ENCODE measurements around the gene P4HA2.

Gene P4HA2

DNA sequence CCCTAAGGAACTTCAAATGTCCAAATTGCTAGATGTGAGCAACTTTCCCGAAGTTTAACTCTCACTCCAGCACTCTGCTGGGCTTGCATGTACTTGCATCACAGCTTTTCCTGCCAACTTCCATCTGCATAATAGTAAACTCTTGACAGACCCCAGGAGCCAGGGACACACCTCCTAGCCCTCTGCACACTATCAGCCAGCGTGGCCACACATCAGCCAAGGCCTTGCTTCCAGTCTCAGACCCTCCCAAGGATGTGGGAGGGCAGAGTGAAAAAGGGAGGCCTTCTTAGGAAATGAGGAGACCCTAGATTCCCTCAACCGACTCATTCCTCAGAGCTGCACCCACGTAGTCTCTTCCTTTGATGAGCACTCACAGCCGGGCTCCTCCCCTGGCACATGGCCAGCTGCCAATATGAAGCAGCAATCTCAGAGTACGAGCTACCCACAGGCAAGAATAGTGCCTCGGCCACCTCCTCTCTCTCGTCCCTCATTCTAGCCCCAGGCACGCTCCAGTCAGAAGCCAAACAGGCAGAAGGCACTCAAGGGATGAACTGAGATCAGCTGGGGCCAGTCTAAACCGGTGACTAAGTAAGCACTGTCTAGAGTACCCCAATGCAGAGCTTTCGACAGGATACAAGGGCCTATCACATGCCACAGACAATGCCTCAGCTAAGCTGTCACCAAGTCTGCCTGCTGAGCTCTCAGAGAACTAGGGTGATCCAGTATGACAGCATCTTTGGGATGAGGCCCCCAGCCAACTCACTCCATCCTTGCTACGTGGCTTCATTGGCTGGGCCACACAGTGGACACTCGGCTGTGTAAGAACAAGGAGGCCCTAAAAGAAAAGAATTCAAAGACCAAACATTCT, 2.3 kb downstream of the P4HA2 start:
- DNase-seq (ENCODE audit: low read depth in 1 of 2, low spot score in 1 of 2), result peak in 1 of 2 donors; percentile 9

GRCh38 chr5:132224716-132225115, 2.9 kb downstream of the P4HA2 start:
- DNase-seq (ENCODE audit: low read depth in 1 of 2, low spot score in 1 of 2), result no peak

- no peak for DNase-seq (ENCODE audit: low read depth in 1 of 2, low spot score in 1 of 2)
Measured at GRCh38 chr5:132223861-132224260, 3.8 kb downstream of the P4HA2 start.

- no peak for DNase-seq (ENCODE audit: low read depth in 1 of 2, low spot score in 1 of 2)
Measured at GRCh38 chr5:132222649-132223038, 5.0 kb downstream of the P4HA2 start.

DNA sequence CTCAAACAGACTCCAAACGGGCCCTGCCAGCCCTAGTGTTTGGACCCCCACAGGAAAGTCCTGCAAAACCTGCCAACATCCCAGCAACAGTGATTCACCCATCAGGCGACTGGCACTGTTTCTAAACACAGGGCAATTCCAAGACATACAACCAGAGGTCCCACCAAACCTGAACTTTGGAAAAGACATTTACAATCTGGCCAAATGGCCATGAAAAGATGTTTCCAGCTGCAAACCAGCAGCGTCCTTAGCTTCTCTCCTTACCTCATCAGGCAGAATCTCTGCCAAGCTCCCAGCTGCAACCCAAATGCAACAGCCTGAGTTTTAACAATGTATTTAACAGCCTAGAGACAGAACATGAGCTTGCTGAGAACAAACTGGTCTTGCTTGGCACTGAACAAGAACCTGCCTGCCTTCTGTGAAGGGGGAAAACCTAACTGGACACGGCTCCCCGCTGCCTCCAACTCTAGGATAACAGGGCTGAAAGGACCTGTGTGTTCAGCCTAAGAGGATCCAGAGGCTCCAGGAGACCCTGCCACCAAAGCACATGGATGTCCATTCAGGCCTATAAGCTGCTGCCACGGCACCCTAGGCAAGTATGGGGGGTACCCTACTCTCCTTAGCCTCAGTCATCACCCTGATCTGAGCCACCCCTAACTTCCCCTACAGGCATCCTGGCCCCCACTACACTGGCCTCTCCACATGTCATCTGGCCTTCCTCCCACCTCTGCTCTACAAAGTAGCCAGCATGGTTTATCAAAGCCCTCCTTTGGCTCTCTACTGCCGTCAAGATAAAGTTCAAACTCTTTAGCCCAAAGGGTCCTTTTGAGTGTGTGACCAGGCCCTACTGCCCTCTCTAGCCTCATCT, 5.6 kb downstream of the P4HA2 start:
- no peak for DNase-seq (ENCODE audit: low read depth in 1 of 2, low spot score in 1 of 2)

GRCh38 chr5:132220491-132220890, 7.2 kb downstream of the P4HA2 start:
- no peak for DNase-seq (ENCODE audit: low read depth in 1 of 2, low spot score in 1 of 2)

GRCh38 chr5:132219981-132220380, 7.7 kb downstream of the P4HA2 start:
- DNase-seq (ENCODE audit: low read depth in 1 of 2, low spot score in 1 of 2), result no peak

DNA sequence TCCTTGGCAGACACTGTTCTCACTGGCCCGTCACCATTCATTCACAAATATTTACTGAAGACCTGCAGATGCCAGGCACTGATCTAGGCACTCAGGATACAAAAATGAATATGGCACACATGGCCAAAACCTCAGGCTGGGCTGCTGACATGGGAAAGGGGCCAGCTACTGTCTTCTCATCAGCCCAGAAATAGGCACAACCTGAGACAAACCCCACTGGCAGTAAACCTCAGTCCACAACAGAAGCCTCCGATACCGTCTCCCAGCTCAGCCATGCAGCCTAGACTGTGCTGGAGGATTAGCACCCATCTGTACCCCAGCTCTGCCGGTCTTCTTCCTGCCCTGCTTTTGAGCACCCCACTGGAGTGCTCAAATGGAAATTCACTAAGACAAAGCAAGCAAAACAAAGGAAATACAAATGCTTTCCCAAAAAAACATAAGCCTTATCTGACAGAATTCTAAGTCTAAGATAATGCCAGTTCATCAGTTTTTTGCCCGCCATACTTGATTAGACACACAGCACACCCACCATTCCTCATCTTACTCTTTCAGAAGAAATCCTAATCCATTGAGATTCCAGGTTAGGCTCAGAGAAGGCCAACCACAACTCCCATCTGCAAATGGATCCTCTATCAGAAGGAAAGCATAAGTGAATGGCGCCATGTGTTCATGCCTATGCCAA, 8.2 kb downstream of the P4HA2 start:
- DNase-seq (ENCODE audit: low read depth in 1 of 2, low spot score in 1 of 2), result no peak

DNA sequence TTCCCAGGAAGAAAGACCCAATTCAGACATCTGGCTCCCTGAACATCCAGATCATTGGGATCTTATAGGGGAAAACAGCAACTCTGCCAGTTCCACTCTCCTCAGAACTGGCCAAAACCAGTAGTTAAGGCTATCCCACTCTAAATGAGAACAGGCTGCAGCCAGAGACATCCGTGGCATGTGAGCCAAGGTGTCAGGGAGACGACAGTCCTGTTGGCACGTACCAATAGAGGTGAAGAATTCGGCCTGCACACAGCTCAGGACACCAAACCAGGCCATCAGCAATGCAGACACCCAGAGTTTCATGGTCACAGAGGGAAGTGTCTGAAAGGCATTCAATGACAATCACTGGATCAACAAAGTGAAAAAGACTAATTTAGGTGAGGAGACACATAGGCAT, 9.3 kb downstream of the P4HA2 start:
- DNase-seq (ENCODE audit: low read depth in 1 of 2, low spot score in 1 of 2), result no peak

- no peak for DNase-seq (ENCODE audit: low read depth in 1 of 2, low spot score in 1 of 2)
Measured at GRCh38 chr5:132215329-132215728, 12.3 kb downstream of the P4HA2 start.

DNA sequence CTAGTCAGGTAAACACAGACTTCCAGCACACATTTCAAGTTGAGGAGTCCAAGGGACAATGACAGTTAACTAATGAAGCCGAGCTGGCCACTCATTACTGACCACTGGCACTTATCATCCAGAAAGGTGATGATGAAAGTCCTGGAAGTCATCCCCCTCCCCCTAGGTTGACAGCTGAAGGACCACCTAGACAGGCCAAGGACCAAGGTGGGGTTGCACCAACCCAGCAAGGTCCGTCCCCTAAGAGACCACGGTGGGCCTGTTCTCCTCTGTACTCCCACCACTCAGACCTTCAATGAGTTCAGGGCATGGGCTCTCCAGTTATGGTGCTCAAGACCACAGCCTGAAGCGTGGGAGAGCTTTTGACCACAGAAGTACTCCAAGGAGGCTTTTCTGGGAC, 13.2 kb downstream of the P4HA2 start:
- DNase-seq (ENCODE audit: low read depth in 1 of 2, low spot score in 1 of 2), result no peak

DNA sequence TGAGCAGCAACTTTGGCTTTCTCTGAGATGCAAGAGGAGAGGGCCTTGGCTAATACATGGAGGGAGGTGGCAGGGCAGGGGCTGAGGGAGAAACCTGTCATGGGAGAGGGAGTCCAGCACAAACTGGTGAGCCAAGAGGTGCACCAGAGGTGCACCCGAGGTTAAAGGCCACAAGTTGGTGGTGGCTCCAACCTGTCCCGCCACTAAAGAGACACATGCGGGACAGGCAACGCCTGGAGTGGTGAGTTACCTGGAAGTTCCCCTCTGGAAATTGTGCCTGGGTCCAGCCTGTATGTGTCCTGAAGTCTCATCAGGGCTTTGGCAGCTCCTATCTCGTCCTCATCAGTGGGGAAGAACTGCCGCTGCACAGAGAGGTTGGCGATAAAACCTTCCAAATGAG, 14.0 kb downstream of the P4HA2 start:
- no peak for DNase-seq (ENCODE audit: low read depth in 1 of 2, low spot score in 1 of 2)

- DNase-seq (ENCODE audit: low read depth in 1 of 2, low spot score in 1 of 2), result no peak
Measured at GRCh38 chr5:132211787-132212186, 15.9 kb downstream of the P4HA2 start.

DNA sequence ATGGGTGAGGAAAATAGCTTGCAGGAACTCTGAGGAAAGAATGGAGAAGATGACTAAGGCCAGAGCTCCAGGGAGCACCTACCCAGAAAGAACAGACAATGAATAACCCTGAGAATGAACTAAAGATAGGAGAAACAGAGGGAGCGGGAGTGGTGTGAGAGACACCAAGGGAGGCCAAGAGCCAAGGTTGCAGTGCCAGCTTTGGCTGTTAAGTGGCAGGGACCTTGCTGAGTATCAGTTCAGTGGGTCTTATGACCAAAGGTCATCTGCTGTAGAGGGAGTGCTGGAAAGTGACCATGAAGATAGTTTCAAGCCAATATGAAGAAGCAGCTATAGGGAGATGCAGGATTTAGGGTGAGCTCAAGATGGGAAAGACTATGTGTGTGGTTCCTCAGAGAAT, 16.7 kb downstream of the P4HA2 start:
- DNase-seq (ENCODE audit: low read depth in 1 of 2, low spot score in 1 of 2), result no peak

GRCh38 chr5:132209901-132210545, 17.6 kb downstream of the P4HA2 start:
- DNase-seq (ENCODE audit: low read depth in 1 of 2, low spot score in 1 of 2), result no peak

DNA sequence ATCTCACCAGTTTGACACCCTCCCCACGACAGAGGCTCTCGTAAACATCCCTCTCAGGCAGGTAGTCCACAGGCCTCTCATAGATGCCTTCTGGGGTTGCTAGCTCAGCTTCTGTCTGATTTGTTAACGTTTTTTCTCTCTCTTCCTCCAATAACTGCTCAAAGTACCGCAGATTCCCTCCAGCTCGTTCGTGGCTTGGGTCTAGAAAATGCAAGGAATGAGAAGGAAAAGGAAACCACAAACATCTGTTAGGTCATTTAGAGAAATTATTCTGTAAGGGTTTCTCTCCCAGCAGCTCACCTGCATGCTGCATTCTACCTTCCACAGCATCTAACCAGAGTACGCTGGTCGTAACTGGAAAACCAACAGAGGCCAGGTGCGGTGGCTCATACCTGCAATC, 18.5 kb downstream of the P4HA2 start:
- no peak for DNase-seq (ENCODE audit: low read depth in 1 of 2, low spot score in 1 of 2)

DNA sequence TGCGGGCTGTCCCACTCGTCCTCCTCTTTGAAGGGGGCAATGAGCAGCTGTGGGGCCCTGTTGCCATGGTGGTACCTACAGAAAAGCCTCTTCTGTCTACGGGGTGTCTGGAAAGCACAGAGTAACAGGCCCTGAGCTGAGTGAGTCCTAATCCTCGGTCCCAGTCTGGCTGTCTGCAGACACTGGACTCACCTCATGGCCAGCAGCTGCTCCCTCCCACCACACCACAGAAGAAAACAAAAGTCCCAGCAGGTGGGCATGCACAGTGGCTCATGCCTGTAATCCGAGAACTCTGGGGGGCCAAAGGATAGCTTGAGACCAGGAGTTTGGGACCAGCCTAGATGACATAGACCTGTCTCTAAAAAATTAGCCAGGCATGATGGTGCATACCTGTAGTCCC, 19.9 kb downstream of the P4HA2 start:
- DNase-seq (ENCODE audit: low read depth in 1 of 2, low spot score in 1 of 2), result no peak

DNA sequence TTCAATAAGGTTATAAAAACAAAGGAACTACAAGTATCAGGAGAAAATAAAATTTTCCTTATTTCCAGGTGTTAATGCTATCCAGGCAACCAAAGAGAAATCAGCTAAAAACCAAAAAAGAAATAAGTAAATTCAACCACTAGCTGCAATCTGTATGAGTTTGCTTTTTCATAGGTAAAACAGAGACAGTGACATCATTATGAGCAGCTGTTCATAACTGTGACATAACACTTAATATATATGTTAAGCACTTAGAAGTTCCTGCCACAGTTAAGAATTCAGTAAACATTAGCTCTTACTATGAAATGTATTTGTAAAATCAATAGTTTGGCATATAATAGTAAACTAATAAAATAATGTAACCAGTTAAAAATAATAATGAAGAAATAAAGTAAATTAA, 20.9 kb downstream of the P4HA2 start:
- DNase-seq (ENCODE audit: low read depth in 1 of 2, low spot score in 1 of 2), result no peak

DNA sequence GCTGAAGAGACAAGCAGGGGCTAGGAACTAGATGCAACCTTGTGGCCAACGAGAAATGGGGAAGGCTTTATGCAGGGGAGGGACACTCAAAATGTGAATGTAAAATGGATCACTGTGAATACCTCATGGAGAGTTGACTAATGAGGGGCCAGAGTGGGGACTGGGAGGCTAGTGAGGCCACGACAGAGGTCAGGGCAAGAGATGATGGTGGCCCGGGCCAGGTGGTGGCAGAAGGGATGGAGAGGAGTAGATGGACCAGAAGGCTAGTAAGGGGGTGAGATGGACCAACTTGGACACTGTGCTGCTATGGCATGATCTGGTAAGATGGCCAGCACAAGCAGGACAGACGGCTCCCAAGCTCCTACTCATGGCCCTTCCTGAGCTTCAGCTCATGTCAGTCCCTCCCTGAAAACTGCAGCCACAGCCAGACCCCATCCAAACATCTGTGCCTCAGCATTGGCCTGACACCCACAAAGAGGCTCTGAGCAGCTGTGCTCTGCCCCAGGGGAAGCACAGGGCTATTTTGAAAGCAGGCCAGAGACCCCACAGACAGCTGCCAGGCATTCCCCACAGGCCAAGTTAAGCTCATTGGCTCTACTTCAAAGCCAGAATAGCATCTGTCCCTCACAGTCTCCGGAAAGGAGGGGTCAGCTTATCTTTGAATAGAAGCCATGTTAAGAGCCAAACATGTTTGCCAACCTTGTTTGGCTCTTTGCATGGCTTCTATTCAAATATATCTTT, 22.1 kb downstream of the P4HA2 start:
- no peak for DNase-seq (ENCODE audit: low read depth in 1 of 2, low spot score in 1 of 2)

DNA sequence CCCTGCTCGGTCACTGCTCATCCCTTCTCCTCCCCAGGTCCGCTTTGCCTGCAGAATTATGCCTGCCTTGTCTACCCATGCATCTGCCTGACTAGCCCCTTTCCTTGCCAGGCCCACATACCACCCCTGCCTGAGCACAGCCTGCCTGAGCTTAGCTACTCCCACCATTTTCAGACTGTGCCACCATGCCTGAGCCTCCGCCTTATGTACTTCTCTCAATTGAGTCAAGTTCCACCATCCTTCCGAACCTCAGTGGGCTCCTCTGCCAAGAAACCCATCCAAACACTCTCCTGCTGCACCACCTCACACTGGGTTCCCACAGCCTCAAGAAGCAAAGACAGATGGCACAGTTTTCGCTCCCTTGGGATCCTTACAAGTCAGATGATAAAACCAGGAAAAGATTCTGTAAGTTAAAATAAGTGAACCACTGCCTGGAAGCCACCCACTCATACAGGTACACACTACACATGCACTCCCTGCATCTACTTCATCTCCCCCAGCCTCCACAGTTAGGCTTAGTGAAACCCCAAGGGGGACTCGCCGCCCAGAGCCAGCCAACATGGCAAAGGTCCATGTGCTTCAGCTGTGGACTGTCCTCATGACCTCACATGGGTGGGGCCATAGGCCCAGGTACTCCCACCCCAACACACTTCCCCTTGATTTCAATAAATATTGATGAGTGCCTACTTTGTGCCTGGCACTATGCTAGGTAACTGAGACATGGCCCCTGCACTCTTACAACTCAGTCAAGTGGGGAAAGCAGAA, 23.1 kb downstream of the P4HA2 start:
- DNase-seq (ENCODE audit: low read depth in 1 of 2, low spot score in 1 of 2), result no peak
